B cell (primary cell): ENCODE data around the gene PAFAH2. TPM values are rescaled to one million over a fixed set of nuclear protein-coding genes. Genes with fewer than 3 reads are reported as not detected.

Experiments
- ATAC-seq: fragments of 200-7000 bp; cut with Tn5 transposase; one replicate; pipeline ENCODE4 v1.10.0; 2021; ENCODE audit warnings: low read depth, mild to moderate bottlenecking, moderate number of reproducible peaks, moderate library complexity
- CTCF ChIA-PET: fragments of 350-600 bp; sonication (Branson Sonifier 250); formaldehyde crosslinking; loops from one replicate; lab custom pipeline; 2021; ENCODE audit warnings: antibody characterized with exemption, inconsistent platforms; lab: Charles Lee
- POLR2A ChIA-PET: fragments of 350-600 bp; sonication (Branson Sonifier 250); formaldehyde crosslinking; loops from one replicate; lab custom pipeline; 2021; ENCODE audit warnings: antibody characterized with exemption; lab: Charles Lee
- DNase-seq: peaks from one replicate; pipeline ENCODE4 v3.0.0; 2013
- H2AFZ ChIP-seq: 2 replicates; pipeline ENCODE4 v1.6.1; 2012; ENCODE audit warnings: mild to moderate bottlenecking, low read depth, low read length; ENCODE audit not compliant: insufficient read depth, poor library complexity, severe bottlenecking
- H3K27ac ChIP-seq, 2 donors: 1 replicate in 1 of 2; 2 replicates in 1 of 2; pipeline ENCODE4 v1.5.1; 2012 to 2013; ENCODE audit warnings: low read length in 2 of 2, mild to moderate bottlenecking in 2 of 2, moderate library complexity in 1 of 2
- H3K27me3 ChIP-seq, 4 experiments: fragments of 200-600 bp in 1 of 4; sonication (generic) in 1 of 4; replicated peaks in 1 of 4; 1 replicate in 2 of 4; 2 replicates in 2 of 4; pipeline versions ENCODE4 v1.6.1 to v1.7.0; 2013 to 2016; ENCODE audit warnings: low read length in 3 of 4, mild to moderate bottlenecking in 2 of 4, mixed read lengths in 1 of 4, moderate library complexity in 1 of 4; ENCODE audit not compliant: insufficient read depth in 4 of 4, control insufficient read depth in 3 of 4; ENCODE audit errors: control extremely low read depth in 1 of 4
- H3K36me3 ChIP-seq, 2 experiments: replicated peaks in 1 of 2; 1 replicate in 1 of 2; 2 replicates in 1 of 2; pipeline versions ENCODE4 v1.6.1 to v1.7.1; 2013; ENCODE audit warnings: low read length in 1 of 2; ENCODE audit not compliant: insufficient read depth in 2 of 2, control insufficient read depth in 1 of 2; ENCODE audit errors: control extremely low read depth in 1 of 2, extremely low read depth in 1 of 2
- H3K4me1 ChIP-seq, 2 donors: fragments of 200-600 bp in 1 of 2; sonication (generic) in 1 of 2; 1 replicate in 1 of 2; 2 replicates in 1 of 2; pipeline versions ENCODE4 v1.5.1 to v1.6.1; 2013 to 2017; ENCODE audit warnings: low read length in 2 of 2; ENCODE audit not compliant: control insufficient read depth in 2 of 2, insufficient read depth in 2 of 2
- H3K4me2 ChIP-seq: replicated peaks from 2 replicates; pipeline ENCODE3; 2012; ENCODE audit warnings: mild to moderate bottlenecking, low read depth, low read length; ENCODE audit not compliant: poor library complexity, severe bottlenecking
- H3K4me3 ChIP-seq, 5 experiments: fragments of 200-600 bp in 1 of 5; sonication (generic) in 1 of 5; 1 replicate in 3 of 5; 2 replicates in 2 of 5; pipeline versions ENCODE4 v1.5.1 to v1.7.0; 2011 to 2016; ENCODE audit warnings: low read length in 4 of 5, mild to moderate bottlenecking in 4 of 5, low read depth in 2 of 5, control low read depth in 1 of 5, moderate library complexity in 1 of 5; ENCODE audit not compliant: insufficient read depth in 1 of 5; ENCODE audit errors: control extremely low read depth in 1 of 5, extremely low read depth in 1 of 5
- H3K79me2 ChIP-seq: fragments of 200-600 bp; sonication (generic); one replicate; pipeline ENCODE4 v1.6.0; 2016; ENCODE audit warnings: low read length; ENCODE audit not compliant: control insufficient read depth, insufficient read depth
- H3K9ac ChIP-seq: fragments of 200-600 bp; sonication (generic); 2 replicates; pipeline ENCODE4 v1.6.1; 2017; ENCODE audit warnings: mild to moderate bottlenecking, low read length, moderate library complexity
- H3K9me3 ChIP-seq, 3 donors: one replicate each; pipeline versions ENCODE4 v1.6.1 to v1.7.1; 2013; ENCODE audit warnings: low read length in 2 of 3; ENCODE audit not compliant: control insufficient read depth in 2 of 3, insufficient read depth in 1 of 3; ENCODE audit errors: control extremely low read depth in 1 of 3
- H4K20me1 ChIP-seq: 2 replicates; pipeline ENCODE4 v1.6.0; 2012; ENCODE audit warnings: mild to moderate bottlenecking, low read length; ENCODE audit not compliant: insufficient read depth, control insufficient read depth, poor library complexity, severe bottlenecking
- H3K27ac Mint-ChIP-seq: one replicate; pipeline ENCODE4 v1.8.0; 2021; ENCODE audit warnings: mixed read lengths
- H3K27me3 Mint-ChIP-seq: one replicate; pipeline ENCODE4 v1.8.0; 2021; ENCODE audit warnings: mixed read lengths
- H3K4me1 Mint-ChIP-seq: one replicate; pipeline ENCODE4 v1.8.0; 2021; ENCODE audit warnings: mixed read lengths
- H3K4me3 Mint-ChIP-seq: one replicate; pipeline ENCODE4 v1.8.0; 2021; ENCODE audit warnings: mixed read lengths
- H3K9me3 Mint-ChIP-seq: one replicate; pipeline ENCODE4 v1.8.0; 2022; ENCODE audit warnings: mixed read lengths; ENCODE audit not compliant: insufficient read depth
- EZH2 ChIP-seq: IDR thresholded peaks from 2 replicates; pipeline ENCODE4 v1.6.1; 2012; ENCODE audit warnings: borderline replicate concordance, low read depth, mild to moderate bottlenecking, moderate library complexity, low read length; ENCODE audit not compliant: insufficient read depth, poor library complexity, severe bottlenecking
- WGBS: methylation state at CpG from one replicate; pipeline ENCODE4 v1.1.5; 2013; ENCODE audit warnings: missing lambda C conversion rate; ENCODE audit not compliant: insufficient coverage; 5-methylcytosine and 5-hydroxymethylcytosine counted together
- intact Hi-C: fragments of 100-400 bp; cut with micrococcal nuclease; formaldehyde crosslinking; loops from one replicate; pipeline ENCODE4 v1.10.0; 2022
- polyA plus RNA-seq: library from polyadenylated mRNA; depleted of rRNA; stranded (reverse); fragments of >200 nt; gene quantifications from 2 replicates; pipeline ENCODE4 v1.2.3, GENCODE V29; 2012
- total RNA-seq, 2 donors: library from RNA; stranded (reverse); fragments of 120-200 nt in 1 of 2; gene quantifications; 1 replicate in 1 of 2; 2 replicates in 1 of 2; pipeline versions ENCODE4 v1.2.3 to v1.2.4, GENCODE V29; 2013 to 2022
- TF ChIP-seq, protein P1 (sequence below): fragments of 200-600 bp; IDR thresholded peaks from one replicate; pipeline ENCODE4 v1.8.0; 2022; ENCODE audit warnings: antibody characterized with exemption, mild to moderate bottlenecking

Gene PAFAH2
- total and polyA plus RNA-seq, 2 donors (not counting 1 experiment from before 2014, with no cell fraction given), result 5.1 to 8.8 TPM

DNA sequence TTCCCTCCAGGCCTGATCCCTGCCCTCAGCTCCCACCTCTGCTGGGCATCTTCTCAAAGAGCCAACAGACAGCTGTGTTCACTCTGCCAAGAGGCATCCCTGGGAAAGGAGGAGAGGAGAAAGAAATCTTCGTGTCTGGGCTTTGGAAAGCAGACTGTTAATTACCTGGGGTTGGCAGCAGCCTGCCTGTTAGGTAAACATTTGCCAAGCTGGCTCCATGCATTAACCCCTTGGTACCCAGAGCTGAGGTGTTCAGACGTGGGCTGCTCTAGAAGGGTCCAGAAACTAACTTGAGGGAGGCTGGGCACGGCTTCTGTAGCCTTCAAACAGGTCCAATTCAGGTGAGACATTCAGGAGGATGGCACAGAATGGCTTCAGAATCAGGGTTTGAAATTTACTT is 15.0 kb upstream of the PAFAH2 start:
- no peaks in the 10 kb centered on the region for H3K36me3 ChIP-seq
- no peaks in the 10 kb centered on the region for H3K27me3 Mint-ChIP-seq
- no peaks in the 10 kb centered on the region for H4K20me1 ChIP-seq
- H3K4me1 Mint-ChIP-seq, result no peaks in the 10 kb centered on the region
- TF ChIP-seq, protein P1, sequence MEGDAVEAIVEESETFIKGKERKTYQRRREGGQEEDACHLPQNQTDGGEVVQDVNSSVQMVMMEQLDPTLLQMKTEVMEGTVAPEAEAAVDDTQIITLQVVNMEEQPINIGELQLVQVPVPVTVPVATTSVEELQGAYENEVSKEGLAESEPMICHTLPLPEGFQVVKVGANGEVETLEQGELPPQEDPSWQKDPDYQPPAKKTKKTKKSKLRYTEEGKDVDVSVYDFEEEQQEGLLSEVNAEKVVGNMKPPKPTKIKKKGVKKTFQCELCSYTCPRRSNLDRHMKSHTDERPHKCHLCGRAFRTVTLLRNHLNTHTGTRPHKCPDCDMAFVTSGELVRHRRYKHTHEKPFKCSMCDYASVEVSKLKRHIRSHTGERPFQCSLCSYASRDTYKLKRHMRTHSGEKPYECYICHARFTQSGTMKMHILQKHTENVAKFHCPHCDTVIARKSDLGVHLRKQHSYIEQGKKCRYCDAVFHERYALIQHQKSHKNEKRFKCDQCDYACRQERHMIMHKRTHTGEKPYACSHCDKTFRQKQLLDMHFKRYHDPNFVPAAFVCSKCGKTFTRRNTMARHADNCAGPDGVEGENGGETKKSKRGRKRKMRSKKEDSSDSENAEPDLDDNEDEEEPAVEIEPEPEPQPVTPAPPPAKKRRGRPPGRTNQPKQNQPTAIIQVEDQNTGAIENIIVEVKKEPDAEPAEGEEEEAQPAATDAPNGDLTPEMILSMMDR, result no peak
- TF ChIP-seq EZH2, result no peak
- WGBS, result 74% methylated on average over 3 of the region's 3 CpGs
- ChIA-PET CTCF (interaction anchor here (0.8 kb wide), 1 partner anchor 117 kb away, joined by 3 read pairs; no protein-coding TSS in a partner anchor), POLR2A (no interaction called here)
- H2AFZ ChIP-seq, result no peak overlapping the region
- no peak overlapping the region for H3K27ac Mint-ChIP-seq
- no peaks in the 10 kb centered on the region for H3K9me3 Mint-ChIP-seq
- H3K4me3 Mint-ChIP-seq, result no peak overlapping the region
- no peak overlapping the region for H3K9ac ChIP-seq
- no peaks in the 10 kb centered on the region for H3K9me3 ChIP-seq
- no peaks in the 10 kb centered on the region for H3K27me3 ChIP-seq
- ATAC-seq (no peak), DNase-seq (no peak)
- no peaks in the 10 kb centered on the region for H3K4me1 ChIP-seq
- H3K4me3 ChIP-seq, result no peak overlapping the region
- H3K27ac ChIP-seq, result no peak overlapping the region
- intact Hi-C loops, result no loop called here
- H3K79me2 ChIP-seq, result no peaks in the 10 kb centered on the region
- H3K4me2 ChIP-seq, result no peak overlapping the region

DNA sequence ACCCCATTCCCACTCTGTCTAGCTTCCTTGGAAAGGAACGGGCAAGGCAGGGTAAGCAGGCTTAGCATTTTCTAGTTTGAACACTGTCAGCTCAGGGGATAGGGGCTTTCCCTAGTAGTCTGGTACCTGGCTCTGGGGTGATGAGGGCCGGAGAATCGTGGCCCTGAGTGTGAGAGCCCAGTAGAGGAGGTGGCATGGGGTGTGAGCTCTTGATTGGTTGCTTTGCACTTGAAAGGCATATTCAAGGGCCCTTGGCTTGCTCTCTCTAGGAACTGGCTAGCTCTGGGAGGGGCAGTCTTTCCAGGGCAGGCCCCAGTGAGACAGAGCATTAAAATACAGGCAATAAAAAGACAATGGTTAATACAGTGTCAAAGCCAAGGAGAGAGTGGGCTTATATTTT is 13.0 kb upstream of the PAFAH2 start:
- CTCF ChIA-PET, result interaction anchor here (0.7 to 1.1 kb wide), 3 partner anchors 99 to 116 kb away, joined by 3 read pairs; no protein-coding TSS in a partner anchor

More for the DNA sequence above, 13.0 kb upstream of the PAFAH2 start:
- H3K4me1 ChIP-seq, result no peaks in the 10 kb centered on the region
- H3K79me2 ChIP-seq, result no peaks in the 10 kb centered on the region
- Mint-ChIP-seq H3K4me1 (no peaks in the 10 kb centered on the region), H3K27ac (no peak overlapping the region), H3K9me3 (no peaks in the 10 kb centered on the region), H3K27me3 (peaks cover 6% of the 10 kb centered on the region), H3K4me3 (no peak overlapping the region)
- H3K27ac ChIP-seq, result no peak overlapping the region
- intact Hi-C loops, result no loop called here
- H3K9me3 ChIP-seq, result no peaks in the 10 kb centered on the region
- POLR2A ChIA-PET, result no interaction called here
- TF ChIP-seq, protein P1, result no peak
- no peak for TF ChIP-seq EZH2
- H3K4me2 ChIP-seq, result no peak overlapping the region
- H2AFZ ChIP-seq, result no peak overlapping the region
- no peaks in the 10 kb centered on the region for H4K20me1 ChIP-seq
- ATAC-seq (no peak), DNase-seq (no peak)
- WGBS, result 83% methylated on average over 3 of the region's 3 CpGs
- no peaks in the 10 kb centered on the region for H3K36me3 ChIP-seq
- H3K9ac ChIP-seq, result no peak overlapping the region
- no peaks in the 10 kb centered on the region for H3K27me3 ChIP-seq
- H3K4me3 ChIP-seq, result no peak overlapping the region
